Right ventricle myocardium inferior (tissue), 1 donor: ENCODE results near the gene FES. TPM values are rescaled to one million over a fixed set of nuclear protein-coding genes. Genes with fewer than 3 reads are reported as not detected.
"Not testable (repeated sequence)": the region's sequence is repeated elsewhere in the genome, so short reads cannot be mapped to it uniquely, and the experiment has no call there.

Source experiments
- ATAC-seq: fragments of 200-7000 bp; cut with Tn5 transposase; one replicate; pipeline ENCODE4 v1.9.1; 2020; ENCODE audit warnings: mild to moderate bottlenecking, moderate library complexity
- DNase-seq: peaks from one replicate; pipeline ENCODE4 v3.0.0; 2021; ENCODE audit errors: missing footprints
- intact Hi-C: fragments of 100-400 bp; cut with DNase I; formaldehyde crosslinking; loops from one replicate; pipeline ENCODE4 v1.11.0; 2022
- total RNA-seq: library from RNA; stranded (reverse); fragmentation: NEBNext Ultra II Directional; extraction: Animal tissue kit (Norgen Biotek cat#: 25700); gene quantifications from one replicate; pipeline ENCODE4 v1.2.1, GENCODE V29; 2021
- donor health status: DM: no; HTN: yes; CAD: no; lungs with severe emphysema.

The FES gene
- total RNA-seq, 1 donor from 2014 or later = 19.3 TPM

DNA sequence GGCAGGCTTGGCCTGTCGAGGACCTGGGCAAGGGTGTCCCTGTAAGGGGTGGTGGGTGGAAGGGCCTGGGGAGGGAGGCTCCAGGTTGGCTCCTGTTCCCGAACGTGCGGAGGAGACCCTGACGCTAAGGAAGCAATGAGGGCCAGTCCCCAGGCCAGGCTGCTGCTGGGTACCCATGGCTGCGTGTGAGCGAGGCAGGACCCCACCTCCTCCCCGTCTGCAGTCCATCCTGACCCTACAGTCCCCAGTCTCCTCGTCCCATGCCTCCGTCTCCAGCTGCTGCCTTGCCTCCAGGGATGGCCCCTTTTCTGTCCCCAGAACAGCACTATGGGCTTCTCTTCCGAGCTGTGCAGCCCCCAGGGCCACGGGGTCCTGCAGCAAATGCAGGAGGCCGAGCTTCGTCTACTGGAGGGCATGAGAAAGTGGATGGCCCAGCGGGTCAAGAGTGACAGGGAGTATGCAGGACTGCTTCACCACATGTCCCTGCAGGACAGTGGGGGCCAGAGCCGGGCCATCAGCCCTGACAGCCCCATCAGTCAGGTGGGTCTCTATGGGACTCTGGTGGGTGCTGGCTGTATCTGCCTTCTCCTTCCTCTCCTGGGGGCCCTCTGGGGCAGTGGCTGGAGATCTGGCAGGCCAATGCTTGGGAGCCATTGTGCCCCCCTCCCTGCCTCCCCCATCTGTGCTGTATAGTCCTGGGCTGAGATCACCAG lies 571 bp downstream of the FES start:
- no peak for DNase-seq
- intact Hi-C loops = loop anchor here (1.0 to 5.0 kb wide), 3 partner anchors 14 to 168 kb away; partner anchors contain the start of genes BLM and HDDC3
- peak; percentile 6 for ATAC-seq

DNA sequence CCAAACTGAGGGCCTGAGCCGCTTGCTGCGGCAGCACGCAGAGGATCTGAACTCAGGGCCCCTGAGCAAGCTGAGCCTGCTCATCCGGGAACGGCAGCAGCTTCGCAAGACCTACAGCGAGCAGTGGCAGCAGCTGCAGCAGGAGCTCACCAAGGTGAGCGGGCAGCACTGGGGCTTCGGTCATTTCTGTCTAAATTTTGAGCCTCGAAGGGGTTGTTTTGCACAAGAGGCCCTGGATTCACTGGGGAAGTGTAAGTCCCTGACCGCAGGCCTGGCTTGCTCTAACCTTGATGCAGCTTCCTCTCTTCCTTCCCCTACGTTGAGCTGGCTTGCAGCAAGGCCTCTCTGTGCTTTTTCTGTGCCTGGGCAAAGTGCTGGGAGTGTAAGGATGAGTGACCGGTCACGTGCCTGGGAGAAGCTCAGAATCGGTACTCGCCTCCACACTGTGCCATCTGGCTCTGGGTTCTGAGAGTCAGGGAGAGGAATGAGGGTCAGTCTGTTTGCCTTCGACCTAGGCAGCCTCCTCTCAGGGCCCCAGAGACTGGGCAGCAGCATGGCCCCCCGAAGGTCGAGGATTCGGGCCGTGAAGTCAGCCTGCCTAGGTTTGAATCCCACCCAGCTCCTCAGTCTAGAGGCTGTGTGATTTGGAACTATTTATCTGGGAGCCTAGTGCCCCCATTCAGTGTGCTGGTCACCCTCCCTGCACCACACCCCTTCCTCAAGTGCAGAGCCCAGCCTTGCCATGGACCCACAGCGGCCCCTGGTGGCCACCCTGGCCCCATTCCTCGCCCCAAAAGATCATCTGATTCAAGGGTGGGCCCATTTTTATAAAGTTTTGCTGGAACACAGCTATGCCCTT lies 1.4 kb downstream of the FES start:
- peak; percentile 62 for ATAC-seq
- intact Hi-C loops = loop anchor here (1.0 to 5.0 kb wide), 3 partner anchors 15 to 237 kb away; partner anchors contain the start of gene HDDC3

DNA sequence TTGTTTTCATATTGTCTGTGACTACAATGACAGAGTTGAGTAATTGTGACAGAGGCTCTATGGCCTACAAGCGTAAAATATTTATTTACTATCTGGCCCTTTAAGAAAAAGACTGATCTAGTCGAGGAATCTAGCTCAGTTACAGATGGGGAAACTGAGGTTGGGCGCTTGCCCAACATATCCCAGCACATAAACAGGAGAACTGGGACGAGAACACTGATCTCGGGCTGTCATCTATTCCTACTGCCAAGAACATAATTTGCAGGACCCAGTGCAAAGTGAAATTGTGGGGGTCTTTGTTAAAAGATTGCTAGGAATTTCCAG lies 1.9 kb downstream of the FES start:
- ATAC-seq = no peak
- DNase-seq = no peak
- intact Hi-C loops = loop anchor here (1.0 to 5.0 kb wide), 2 partner anchors 46 to 238 kb away; partner anchors contain the start of gene HDDC3

More for the DNA sequence above, 1.4 kb downstream of the FES start:
- DNase-seq = peak; percentile 90

DNA sequence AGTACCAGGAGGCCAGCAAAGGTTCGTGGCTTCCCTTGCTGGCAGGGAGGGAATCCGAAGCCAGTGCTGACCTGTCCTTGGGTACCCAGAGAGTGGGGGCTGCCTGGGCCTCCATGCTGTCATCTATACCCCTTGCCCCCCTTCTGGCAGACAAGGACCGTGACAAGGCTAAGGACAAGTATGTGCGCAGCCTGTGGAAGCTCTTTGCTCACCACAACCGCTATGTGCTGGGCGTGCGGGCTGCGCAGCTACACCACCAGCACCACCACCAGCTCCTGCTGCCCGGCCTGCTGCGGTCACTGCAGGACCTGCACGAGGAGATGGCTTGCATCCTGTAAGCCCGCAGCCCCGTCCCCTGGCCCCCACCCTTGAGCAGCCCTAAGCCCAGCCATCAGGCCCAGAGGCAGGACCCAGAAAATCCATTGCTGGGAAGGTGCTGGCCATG lies 2.8 kb downstream of the FES start:
- ATAC-seq (no peak), DNase-seq (peak; percentile 59)
- intact Hi-C loops = loop anchor here (5.0 kb wide), 1 partner anchor 45 kb away; the partner anchor contains the start of gene HDDC3

DNA sequence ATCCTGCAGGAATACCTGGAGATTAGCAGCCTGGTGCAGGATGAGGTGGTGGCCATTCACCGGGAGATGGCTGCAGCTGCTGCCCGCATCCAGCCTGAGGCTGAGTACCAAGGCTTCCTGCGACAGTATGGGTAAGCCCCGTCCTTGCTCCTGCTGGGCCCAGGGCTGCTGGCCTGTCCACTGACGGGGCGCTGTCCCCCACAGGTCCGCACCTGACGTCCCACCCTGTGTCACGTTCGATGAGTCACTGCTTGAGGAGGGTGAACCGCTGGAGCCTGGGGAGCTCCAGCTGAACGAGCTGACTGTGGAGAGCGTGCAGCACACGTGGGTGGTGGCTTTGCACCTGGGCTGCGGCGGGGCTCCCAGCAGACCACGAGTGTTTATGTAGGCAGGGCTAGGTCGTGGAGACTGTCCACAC lies 5.0 kb downstream of the FES start:
- ATAC-seq = no peak
- intact Hi-C loops = loop anchor here (5.0 kb wide), 1 partner anchor 43 kb away; the partner anchor contains the start of gene HDDC3
- DNase-seq = no peak

DNA sequence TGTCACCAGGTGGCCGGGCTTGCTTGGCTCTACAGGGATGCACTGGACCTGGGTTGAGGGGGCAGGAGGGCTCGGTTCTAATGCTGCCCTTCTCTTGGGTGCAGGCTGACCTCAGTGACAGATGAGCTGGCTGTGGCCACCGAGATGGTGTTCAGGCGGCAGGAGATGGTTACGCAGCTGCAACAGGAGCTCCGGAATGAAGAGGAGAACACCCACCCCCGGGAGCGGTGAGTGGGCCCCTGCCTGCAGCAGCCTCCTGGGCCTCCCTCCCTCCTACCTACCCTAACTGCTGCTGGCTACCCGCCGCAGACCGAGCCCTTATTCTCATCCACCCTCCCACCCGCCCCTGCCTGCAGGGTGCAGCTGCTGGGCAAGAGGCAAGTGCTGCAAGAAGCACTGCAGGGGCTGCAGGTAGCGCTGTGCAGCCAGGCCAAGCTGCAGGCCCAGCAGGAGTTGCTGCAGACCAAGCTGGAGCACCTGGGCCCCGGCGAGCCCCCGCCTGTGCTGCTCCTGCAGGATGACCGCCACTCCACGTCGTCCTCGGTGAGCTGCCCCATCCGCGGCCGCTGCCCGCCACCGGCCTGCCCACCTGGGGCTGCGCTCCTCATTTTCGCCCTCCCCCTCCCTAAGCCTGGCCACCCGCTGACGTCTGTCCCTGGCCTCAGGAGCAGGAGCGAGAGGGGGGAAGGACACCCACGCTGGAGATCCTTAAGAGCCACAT lies 5.6 kb downstream of the FES start:
- DNase-seq (peak; percentile 50), ATAC-seq (no peak)
- intact Hi-C loops = loop anchor here (5.0 kb wide), 1 partner anchor 42 kb away; the partner anchor contains the start of gene HDDC3

DNA sequence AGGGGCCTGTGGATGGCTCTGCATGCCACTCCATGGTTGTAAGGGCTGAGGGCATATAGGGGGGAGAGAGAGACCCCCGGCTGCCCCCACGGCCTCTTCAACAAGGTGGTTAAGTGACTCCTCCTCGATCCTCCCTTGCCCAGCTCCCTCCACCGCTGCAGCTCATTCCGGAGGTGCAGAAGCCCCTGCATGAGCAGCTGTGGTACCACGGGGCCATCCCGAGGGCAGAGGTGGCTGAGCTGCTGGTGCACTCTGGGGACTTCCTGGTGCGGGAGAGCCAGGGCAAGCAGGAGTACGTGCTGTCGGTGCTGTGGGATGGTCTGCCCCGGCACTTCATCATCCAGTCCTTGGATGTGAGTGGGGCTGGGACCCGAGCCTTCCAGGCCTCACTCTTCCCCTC lies 6.5 kb downstream of the FES start:
- intact Hi-C loops = no loop called here
- ATAC-seq (no peak), DNase-seq (peak; percentile 11)

DNA sequence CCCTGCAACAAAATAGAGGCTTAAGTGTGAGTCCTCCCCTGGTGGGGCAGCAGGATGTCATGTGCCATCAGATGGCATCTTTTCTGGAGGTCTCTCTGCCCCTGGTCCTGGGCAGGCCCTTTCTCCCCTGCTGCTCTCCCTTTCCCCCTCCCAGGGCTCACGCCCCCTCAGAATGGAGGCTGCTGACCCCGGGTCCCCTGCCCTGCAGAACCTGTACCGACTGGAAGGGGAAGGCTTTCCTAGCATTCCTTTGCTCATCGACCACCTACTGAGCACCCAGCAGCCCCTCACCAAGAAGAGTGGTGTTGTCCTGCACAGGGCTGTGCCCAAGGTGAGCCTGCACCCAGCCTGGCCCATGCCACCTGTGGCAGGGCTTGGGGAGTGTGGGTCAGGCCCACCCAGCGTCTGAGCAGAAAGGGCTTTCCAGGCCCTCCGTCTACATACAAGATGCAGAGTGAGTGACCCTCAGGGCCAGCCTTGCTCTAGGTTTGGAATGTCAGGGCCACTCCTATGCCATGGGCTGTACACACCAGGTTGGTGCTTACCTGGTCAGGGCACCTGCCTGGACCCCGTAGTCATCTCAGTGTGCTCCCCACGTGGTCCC lies 7.1 kb downstream of the FES start:
- ATAC-seq = no peak
- DNase-seq = peak; percentile 58
- intact Hi-C loops = no loop called here

DNA sequence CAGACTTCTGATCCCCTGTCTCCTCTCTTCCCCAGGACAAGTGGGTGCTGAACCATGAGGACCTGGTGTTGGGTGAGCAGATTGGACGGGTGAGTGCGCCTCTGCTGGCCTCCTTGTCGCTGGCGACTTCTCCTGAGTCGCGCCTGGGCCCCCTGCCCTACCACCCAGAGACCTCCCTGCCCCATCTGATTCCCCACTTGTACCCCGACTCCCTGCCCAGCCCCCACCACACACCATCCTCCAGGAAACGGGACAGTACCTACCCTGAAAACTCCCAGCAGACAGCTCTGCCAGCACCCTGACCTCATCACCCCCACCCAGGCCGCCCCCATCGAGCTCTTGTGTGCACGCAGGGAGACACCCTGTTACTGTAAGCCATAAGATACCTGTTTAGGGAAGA lies 7.7 kb downstream of the FES start:
- intact Hi-C loops = no loop called here
- DNase-seq = peak; percentile 11
- ATAC-seq = no peak

DNA sequence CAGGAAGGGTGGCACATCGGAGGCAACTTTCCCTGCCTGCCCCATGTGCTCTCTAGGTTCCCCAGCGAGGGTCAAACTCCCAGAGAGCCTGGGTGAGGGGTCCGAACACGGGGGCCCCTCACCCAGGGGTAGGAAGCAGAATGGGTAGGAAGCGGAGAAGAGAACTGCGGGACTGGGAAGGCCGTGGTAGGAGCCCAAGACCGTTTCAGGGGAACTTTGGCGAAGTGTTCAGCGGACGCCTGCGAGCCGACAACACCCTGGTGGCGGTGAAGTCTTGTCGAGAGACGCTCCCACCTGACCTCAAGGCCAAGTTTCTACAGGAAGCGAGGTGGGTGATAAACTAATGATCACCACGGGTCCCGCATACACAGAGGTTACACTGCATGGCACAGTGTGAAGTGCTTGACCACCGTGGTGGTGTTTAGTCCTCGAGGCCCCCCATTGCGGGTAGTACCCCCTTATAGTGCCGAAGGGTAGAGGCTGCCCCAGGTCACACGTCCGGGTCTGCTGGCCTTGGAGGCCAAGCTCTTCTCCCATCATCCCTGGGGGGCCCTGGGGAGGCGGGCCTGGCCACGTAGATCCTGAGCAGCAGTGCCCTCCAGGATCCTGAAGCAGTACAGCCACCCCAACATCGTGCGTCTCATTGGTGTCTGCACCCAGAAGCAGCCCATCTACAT lies 8.3 kb downstream of the FES start:
- intact Hi-C loops = no loop called here
- ATAC-seq (no peak), DNase-seq (peak; percentile 26)

DNA sequence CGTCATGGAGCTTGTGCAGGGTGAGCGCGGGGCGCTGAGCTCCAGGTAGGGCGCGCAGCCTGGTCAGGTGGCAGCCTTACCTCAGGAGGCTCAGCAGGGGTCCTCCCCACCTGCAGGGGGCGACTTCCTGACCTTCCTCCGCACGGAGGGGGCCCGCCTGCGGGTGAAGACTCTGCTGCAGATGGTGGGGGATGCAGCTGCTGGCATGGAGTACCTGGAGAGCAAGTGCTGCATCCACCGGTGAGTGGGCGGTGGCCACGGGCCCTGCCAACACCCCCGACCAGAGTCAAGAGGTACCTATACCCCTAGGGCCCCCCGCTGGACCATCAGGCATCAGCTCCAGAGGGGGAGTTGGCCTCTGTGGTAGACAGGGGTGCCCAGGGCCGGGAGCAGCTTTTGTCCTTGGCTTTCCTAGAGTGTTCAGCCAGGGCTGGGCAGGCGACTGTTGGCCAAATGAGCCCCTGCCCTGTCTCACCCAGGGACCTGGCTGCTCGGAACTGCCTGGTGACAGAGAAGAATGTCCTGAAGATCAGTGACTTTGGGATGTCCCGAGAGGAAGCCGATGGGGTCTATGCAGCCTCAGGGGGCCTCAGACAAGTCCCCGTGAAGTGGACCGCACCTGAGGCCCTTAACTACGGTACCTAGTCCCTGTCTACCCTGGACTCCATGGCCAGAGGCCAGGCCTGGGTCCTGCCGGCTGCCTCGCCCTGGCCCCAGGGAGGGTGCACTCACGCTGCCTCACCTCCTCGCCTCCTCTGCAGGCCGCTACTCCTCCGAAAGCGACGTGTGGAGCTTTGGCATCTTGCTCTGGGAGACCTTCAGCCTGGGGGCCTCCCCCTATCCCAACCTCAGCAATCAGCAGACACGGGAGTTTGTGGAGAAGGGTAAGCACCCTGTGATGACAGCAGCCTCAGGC lies 9.1 kb downstream of the FES start:
- peak; percentile 53 for DNase-seq

DNA sequence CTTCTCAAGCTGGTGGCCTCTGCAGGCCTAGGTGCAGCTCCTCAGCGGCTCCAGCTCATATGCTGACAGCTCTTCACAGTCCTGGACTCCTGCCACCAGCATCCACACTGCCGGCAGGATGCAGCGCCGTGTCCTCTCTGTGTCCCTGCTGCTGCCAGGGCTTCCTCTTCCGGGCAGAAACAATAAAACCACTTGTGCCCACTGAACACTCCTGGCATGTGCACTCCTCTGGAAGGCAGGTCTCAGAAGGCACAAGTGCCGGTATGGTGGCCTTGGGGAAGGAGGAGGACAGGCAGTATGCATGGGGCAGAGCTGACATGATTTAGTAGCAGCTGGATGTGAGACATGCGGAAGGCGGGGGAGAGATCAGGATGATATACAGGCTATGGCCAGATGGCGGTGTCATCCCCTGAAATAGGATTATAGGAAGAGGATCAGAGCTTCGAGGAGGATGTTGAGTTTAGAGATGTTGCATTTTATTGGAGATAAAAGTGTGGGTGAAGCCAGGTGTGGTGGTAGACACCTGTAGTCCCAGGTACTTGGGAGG lies 11.3 kb downstream of the FES start:
- no peak for DNase-seq
- ATAC-seq = no peak
- intact Hi-C loops = no loop called here

More for the DNA sequence above, 9.1 kb downstream of the FES start:
- intact Hi-C loops = no loop called here
- ATAC-seq = no peak

DNA sequence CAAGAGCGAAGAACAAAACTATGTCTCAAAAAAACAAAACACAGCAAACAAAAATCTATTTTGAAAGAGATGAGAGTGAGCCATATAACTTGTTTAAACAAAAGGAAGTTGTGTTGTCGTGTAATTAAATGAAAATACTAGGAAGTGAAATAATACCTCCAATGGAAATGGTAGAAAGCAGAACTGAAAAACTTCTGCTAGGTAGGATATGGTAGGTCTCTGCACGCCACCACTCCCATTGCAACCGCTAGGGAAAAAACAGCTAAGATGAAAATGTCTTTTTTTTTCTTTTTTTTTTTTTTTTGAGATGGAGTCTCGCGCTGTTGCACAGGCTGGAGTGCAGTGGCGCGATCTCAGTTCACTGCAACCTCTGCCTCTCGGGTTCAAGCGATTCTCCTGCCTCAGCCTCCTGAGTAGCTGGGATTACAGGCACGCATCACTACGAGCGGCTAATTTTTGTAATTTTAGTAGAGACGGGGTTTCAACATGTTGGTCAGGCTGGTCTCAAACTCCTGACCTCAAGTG lies 12.9 kb downstream of the FES start:
- ATAC-seq, intact Hi-C loops: not testable (repeated sequence)
- peak; percentile 9 for DNase-seq

DNA sequence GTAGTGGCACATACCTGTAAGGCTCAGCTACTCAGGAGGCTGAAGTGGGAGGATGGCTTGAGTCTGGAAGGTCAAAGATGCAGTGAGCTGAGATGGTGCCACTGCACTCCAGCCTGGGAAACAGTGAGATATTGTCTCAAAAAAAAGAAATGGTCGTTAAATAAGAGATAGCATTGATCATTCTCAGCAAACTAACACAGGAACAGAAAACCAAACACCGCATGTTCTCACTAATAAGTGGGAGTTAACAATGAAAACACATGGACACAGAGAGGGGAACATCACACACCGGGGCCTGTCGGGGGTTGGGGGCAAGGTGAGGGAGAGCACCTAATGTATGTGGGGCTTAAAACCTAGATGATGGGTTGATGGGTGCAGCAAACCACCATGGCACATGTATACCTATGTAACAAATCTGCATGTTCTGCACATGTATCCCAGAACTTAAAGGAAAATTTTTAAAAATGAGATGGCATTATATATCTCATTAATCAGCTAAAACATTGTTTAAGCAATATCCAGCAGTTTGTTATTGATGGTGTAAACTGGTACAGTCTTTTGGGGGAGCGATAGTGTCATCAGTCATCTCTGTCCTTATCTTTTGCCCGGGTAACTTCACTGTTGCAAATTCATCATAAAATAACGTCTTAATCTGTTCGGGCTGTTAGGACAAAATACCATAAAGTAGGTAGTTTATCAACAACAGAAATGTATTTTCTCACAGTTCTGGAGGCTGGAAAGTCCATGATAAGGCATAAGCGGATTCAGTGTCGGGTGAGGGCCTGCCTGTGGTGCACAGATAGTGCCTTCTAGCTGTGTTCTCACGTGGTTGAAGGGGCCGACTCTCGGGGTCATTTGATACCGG lies 17.1 kb downstream of the FES start:
- DNase-seq = no peak
- ATAC-seq = no peak
- intact Hi-C loops = no loop called here

DNA sequence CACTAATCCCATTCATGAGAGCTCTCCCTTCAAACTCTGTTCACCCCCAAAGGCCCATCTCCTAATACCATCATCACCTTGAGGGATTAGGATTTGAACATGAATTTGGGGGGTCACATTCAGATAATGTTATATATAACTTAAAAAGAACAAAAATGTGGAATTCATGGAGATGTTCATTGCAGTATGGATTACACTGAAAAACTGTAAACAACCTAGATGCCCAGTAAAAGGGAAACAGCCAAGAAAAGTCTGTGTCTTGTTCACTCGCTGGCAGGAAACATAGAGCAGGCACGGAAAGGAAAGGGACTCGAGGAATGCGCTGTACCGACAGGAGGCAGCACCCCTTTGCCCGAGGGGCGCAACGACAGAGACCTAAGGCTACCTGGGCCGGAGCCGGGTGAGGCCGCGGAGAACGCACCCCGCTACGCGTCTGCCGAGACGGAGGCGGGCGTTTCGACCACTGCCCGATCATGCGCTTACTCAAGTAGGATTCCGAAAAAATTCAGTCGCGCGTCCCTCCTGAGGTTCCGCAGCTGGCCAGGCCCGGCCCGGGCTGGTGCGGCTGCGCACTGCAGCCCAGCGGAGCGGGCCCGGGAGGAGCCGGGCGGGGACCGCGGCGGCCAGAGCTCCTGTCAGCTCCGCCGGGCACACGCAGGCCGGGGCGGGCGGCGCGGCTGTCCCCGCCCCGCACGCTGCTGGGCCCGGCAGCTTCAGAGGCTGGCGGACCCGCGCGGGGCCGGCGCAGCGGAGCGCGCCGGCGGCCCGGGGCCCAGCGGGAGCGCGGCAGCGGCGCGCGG lies 17.9 kb downstream of the FES start:
- DNase-seq = peak; percentile 90
- peak; percentile 94 for ATAC-seq
- intact Hi-C loops = no loop called here
